Choroid plexus epithelial cell (primary cell): ENCODE results near the gene NUP153.
"Not testable (repeated sequence)": the region's sequence is repeated elsewhere in the genome, so short reads cannot be mapped to it uniquely, and the experiment has no call there.

Experiments used
- DNase-seq: peaks from one replicate; pipeline ENCODE4 v3.0.0-alpha.2; 2010; ENCODE audit warnings: low read depth
- H3K4me3 ChIP-seq: 2 replicates; pipeline ENCODE4 v1.5.1; 2011; ENCODE audit warnings: low read depth, mild to moderate bottlenecking, control low read depth, low read length, moderate library complexity
- TF ChIP-seq, protein P1 (sequence below): conservative IDR thresholded peaks from 2 replicates; pipeline ENCODE4 v1.5.1; 2011; ENCODE audit warnings: low read depth, mild to moderate bottlenecking, control low read depth, inconsistent platforms, low read length, moderate library complexity

The NUP153 gene

DNA sequence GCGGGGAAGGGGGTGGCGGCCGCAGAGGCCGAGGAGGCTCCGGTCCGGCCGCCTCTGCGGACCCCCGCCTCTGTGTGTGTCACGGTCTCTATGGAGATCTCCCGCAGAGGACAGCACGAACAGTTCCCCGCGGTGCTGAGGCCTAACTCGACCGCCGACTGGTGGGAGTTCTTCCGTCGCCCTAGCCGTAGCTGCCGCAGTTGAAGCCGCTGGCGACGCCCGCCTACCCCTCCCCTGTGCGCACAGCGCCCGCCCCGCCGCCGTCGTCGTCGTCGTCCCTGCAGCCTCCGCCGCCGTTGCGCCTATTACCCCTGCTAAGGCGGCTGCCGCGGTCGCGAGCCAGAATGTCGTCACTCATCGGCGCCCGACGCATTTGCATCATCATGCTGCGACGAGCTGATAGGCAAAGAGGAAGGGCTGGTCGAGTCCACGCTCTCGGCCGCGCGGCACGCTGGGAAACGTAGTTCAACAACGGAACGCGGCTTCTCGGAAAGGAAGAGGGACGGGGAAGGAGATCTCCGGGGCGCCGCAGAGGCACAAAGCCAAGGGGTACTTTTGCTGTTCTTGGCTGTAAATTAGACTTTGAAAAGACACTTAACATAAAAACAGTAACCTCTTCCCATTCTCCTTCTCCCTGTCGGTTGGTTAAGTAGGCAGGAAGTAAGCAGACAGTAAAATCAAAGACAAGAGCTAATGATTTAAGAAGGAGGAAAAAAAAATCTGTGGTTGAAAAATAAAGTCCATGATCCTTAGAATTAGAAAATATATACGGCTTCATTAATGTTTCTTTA lies at the start of gene NUP153:
Gene NUP153 (minus strand): TSS at position 346 of the 791 bp plus-strand sequence. CDS start 538 bp downstream, outside the sequence.
- peak within 1 kb of the TSS; percentile 89 for H3K4me3 ChIP-seq
- TF ChIP-seq, protein P1, sequence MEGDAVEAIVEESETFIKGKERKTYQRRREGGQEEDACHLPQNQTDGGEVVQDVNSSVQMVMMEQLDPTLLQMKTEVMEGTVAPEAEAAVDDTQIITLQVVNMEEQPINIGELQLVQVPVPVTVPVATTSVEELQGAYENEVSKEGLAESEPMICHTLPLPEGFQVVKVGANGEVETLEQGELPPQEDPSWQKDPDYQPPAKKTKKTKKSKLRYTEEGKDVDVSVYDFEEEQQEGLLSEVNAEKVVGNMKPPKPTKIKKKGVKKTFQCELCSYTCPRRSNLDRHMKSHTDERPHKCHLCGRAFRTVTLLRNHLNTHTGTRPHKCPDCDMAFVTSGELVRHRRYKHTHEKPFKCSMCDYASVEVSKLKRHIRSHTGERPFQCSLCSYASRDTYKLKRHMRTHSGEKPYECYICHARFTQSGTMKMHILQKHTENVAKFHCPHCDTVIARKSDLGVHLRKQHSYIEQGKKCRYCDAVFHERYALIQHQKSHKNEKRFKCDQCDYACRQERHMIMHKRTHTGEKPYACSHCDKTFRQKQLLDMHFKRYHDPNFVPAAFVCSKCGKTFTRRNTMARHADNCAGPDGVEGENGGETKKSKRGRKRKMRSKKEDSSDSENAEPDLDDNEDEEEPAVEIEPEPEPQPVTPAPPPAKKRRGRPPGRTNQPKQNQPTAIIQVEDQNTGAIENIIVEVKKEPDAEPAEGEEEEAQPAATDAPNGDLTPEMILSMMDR: no peak

DNA sequence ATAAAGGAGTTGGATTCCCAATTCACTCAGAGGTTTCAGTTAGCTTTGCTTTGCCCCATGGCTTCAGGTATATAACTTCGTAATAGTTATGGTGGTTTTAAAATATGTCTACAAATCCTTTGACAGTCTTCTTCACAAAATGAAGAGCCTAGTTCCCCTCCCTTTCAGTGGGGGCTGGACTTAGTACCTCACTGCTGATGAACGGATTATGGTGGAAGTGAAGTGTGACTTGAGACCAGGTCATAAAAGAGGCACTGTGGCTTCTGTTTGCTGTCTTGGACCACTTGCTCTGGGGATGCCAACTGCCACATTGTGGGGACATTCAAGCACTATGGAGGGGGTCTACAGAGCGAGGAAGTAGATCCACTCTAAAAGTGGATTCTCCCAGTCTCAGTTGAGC lies 47.5 kb upstream of the NUP153 start:
- TF ChIP-seq, protein P1: no peak
- DNase-seq: no peak
- no peak overlapping the region for H3K4me3 ChIP-seq

More for the DNA sequence above, at the start of gene NUP153:
- peak; percentile 99 for DNase-seq

DNA sequence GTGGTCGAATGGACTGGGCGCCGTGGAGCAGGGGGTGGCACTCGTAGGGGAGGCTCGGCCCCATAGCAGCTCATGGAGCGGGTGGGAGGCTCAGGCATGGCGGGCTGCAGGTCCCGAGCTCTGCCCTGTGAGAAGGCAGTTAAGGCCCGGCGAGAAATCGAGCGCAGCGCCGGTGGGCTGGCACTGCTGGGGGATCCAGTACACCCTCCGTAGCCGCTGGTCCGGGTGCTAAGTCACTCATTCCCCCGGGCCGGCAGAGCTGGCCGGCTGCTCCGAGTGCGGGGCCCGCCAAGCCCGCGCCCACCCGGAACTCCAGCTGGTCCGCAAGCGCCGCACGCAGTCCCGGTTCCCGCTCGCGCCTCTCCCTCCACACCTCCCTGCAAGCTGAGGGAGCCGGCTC lies 38.6 kb upstream of the NUP153 start:
- DNase-seq: not testable (repeated sequence)

DNA sequence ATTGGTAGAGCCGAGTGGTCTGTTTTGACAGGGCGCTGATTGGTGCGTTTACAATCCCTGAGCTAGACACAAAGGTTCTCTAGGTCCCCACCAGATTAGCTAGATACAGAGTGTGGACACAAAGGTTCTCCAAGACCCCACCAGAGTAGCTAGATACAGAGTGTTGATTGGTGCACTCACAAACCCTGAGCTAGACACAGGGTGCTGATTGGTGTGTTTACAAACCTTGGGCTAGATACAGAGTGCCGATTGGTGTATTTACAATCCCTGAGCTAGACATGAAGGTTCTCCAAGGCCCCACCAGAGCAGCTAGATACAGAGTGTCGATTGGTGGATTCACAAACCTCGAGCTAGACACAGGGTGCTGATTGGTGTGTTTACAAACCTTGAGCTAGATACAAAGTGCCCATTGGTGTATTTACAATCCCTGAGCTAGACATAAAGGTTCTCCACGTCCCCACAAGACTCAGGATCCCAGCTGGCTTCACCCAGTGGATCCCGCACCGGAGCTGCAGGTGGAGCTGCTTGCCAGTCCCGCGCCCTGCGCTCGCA lies 38.1 kb upstream of the NUP153 start:
- not testable (repeated sequence) for DNase-seq

More for the DNA sequence above, 38.6 kb upstream of the NUP153 start:
- not testable (repeated sequence) for H3K4me3 ChIP-seq

DNA sequence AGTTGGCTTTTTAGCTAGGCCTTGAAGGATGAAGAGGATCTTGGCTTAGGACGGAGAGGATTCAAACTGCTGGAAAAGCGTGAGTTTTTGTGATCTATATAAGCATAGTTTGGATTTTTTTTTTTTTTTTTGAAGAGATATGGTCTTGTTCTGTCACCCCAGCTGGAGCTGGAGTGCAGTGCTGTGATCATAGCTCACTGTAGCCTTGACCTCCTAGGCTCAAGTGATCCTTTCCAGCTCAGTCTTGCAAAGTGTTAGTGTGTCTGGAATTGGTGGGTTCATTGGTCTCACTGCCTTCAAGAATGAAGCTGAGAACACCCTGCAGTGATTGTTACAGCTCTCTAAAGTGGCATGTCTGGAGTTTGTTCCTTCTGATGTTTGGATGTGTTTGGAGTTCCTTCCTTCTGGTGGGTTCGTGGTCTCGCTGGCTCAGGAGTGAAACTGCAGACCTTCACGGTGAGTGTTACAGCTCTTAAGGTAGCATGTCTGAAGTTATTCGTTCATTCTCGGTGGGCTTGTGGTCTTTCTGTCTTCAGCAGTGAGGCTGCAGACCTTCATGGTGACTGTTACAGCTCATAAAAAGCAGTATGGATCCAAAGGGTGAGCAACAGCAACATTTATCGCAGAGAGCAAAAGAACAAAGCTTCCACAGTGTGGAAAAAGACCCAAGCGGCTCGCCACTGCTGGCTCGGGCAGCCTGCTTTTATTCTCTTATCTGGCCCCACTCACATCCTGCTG lies 37.5 kb upstream of the NUP153 start:
- TF ChIP-seq, protein P1: no peak
- DNase-seq: no peak
- H3K4me3 ChIP-seq: no peak overlapping the region

More for the DNA sequence above, 38.1 kb upstream of the NUP153 start:
- H3K4me3 ChIP-seq: not testable (repeated sequence)

DNA sequence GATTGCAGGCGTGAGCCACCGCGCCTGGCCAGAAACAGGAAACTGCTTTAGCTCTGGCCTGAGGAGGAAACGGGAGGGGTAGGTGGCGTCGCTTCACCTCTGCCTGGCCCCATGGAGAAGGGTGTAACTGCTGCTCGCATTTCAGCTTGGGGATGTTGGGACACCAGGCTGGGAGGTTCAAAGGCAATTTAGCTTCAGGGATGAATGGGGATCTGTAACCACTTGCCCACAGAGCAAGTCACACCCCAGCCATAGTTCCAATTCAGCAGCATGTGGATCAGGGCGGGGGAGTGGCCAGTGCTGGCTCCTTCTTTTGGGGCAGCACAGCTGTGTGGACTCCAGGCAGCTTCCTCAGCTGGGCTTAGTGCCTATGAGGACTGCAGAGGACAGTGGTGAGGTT lies 34.8 kb upstream of the NUP153 start:
- DNase-seq: no peak
- no peak overlapping the region for H3K4me3 ChIP-seq
- TF ChIP-seq, protein P1: no peak

DNA sequence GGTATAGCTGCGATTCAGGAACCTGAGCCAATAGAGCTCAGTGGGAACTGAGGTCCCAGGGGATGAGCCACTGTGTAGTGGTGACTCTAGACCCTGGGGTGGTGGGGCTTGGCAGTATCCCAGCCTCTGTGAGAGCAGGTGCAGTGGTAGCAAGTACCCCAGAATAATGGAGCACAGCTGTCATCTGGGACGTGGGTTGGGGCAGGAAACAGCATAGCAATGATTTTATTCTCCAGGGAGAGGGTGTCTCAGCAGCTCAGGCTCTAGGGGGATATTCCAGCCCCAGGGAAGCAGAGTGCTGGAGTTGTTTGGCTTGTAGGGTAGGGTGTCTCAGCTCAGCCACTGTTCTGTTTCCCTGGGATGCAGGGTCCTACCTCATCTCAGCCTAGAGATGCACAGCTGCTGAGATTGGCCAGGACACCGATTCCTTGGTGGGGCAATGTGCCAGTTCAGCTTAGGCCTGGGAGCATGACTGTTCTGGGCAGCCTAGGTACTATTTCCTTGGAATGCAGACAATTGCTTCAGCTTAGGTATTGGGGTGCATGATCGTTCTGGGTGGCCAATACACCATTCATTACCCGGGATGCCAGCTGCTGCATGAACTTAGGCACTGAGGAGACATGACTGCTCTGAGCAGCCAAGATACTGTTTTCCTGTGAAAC lies 34.0 kb upstream of the NUP153 start:
- TF ChIP-seq, protein P1: no peak
- DNase-seq: no peak
- no peak overlapping the region for H3K4me3 ChIP-seq
